ENCODE data around the gene RFX1. TPM values are rescaled to one million over a fixed set of nuclear protein-coding genes. Genes with fewer than 3 reads are reported as not detected.

RFX1 gene
- total and polyA plus RNA-seq, 9 of the 15 experiments (the other 6 are each of a cell fraction or from before 2014, with no cell fraction given): 0.14 to 19.3 (median 1.2) TPM

- TF ChIP-seq BRCA1 (IDR thresholded peaks at IDR 0.05) (no peak), BRCA1 (CRISPR knock-in tag; IDR thresholded peaks at IDR 0.05) (no peak), ZNF75A (CRISPR knock-in tag; IDR thresholded peaks at IDR 0.05) (no peak), RB1 (IDR thresholded peaks at IDR 0.05; ENCODE audit: low read depth) (no peak), SOX6 (IDR thresholded peaks at IDR 0.05) (no peak), SETDB1 (IDR thresholded peaks at IDR 0.05; ENCODE audit: low read length) (no peak), ZNF232 (CRISPR knock-in tag; IDR thresholded peaks at IDR 0.05) (no peak), SMARCC2 (IDR thresholded peaks at IDR 0.05; ENCODE audit: low read depth) (no peak), ZBTB49 (CRISPR knock-in tag; IDR thresholded peaks at IDR 0.05; ENCODE audit: borderline replicate concordance) (no peak), ZBTB34 (CRISPR knock-in tag; IDR thresholded peaks at IDR 0.05) (no peak), ZNF316 (IDR thresholded peaks at IDR 0.05) (peak; percentile 2; the same call in 1 of the 2 replicates), HNRNPUL1 (IDR thresholded peaks at IDR 0.05; ENCODE audit: low read length) (no peak), ZNF212 (CRISPR knock-in tag; IDR thresholded peaks at IDR 0.05) (no peak), FOS (IDR thresholded peaks at IDR 0.05; ENCODE audit: extremely low read depth, insufficient read length) (peak; percentile 18), TAL1 (IDR thresholded peaks at IDR 0.05) (no peak), ZNF551 (CRISPR knock-in tag; IDR thresholded peaks at IDR 0.05) (no peak), NFYB (IDR thresholded peaks at IDR 0.05; ENCODE audit: extremely low read depth, insufficient read length) (peak; percentile 43), USF1 (CRISPR knock-in tag; IDR thresholded peaks at IDR 0.05) (peak; percentile 89), NR2F6 (CRISPR knock-in tag; IDR thresholded peaks at IDR 0.05) (no peak), ZNF830 (CRISPR knock-in tag; IDR thresholded peaks at IDR 0.05) (no peak), RAD21 (CRISPR knock-in tag; conservative IDR thresholded peaks at IDR 0.05 in 1 of 2, IDR thresholded peaks at IDR 0.05 in 1 of 2) (no peak), ZKSCAN8 (CRISPR knock-in tag; IDR thresholded peaks at IDR 0.05) (no peak), ZNF41 (CRISPR knock-in tag; conservative IDR thresholded peaks at IDR 0.05) (no peak), PHTF2 (CRISPR knock-in tag; IDR thresholded peaks at IDR 0.05) (no peak), E2F6 (IDR thresholded peaks at IDR 0.05; ENCODE audit: borderline replicate concordance in 1 of 2, extremely low read depth in 1 of 2, insufficient read depth in 1 of 2, insufficient read length in 1 of 2, low read depth in 1 of 2, low read length in 1 of 2, poor library complexity in 1 of 2, severe bottlenecking in 1 of 2) (no peak), NR2C1 (IDR thresholded peaks at IDR 0.05) (no peak), NR2C1 (tag; IDR thresholded peaks at IDR 0.05) (no peak)
Observed at GRCh38 chr19:13942023-13942684, 64.0 kb downstream of the RFX1 start (continued).
